Cortex of kidney (tissue), 1 donor: ENCODE results near the gene CA5A.
"Not testable (repeated sequence)": the region's sequence is repeated elsewhere in the genome, so short reads cannot be mapped to it uniquely, and the experiment has no call there.

ENCODE experiments used
- DNase-seq: peaks from one replicate; lab custom pipeline; 2025; lab: John Stamatoyannopoulos, UW

CA5A gene

GRCh38 chr16:87922250-87922871, 14.0 kb downstream of the CA5A start:
- DNase-seq, result no peak

DNA sequence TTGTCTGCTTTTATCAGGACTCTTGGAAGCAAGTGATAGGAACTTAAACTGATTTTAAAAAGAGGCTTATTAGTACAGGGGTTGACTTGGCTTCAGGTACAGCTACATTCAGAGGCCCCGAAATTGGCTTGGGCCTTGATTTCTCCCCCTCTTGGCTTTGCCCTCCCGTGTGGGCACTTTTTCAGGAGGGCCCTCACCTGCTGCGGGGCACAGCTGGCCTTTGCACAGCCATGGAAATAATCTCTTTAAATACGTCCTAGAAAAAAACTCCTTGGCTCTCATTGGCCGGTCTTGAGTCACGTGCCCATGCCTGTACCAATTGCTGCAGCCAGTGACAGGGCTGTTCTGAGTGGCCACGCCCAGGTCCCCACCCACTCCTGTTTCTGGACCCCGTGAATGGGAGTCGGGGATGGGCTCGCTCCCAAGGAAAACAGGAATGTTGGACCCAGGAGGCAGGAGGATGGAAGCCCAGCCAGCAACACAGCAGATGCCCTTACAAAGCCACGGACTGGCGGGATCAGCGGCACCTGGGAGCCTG, 15.0 kb downstream of the CA5A start:
- no peak for DNase-seq

DNA sequence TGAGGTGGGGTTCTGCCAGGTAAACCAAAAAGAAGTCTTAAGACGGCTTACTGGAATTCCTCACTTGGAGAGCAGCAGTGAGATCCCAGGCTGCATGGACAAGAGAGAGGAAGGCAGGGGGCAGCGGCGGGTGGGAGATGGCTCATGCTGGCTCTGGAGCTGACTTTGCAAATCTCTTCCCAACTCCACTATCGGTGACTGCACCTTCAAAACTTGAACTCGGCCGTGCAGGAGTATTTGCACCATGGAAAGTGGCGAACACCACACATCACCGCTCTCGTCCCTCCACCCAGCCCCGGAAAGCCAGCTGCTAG, 16.7 kb downstream of the CA5A start:
- no peak for DNase-seq

DNA sequence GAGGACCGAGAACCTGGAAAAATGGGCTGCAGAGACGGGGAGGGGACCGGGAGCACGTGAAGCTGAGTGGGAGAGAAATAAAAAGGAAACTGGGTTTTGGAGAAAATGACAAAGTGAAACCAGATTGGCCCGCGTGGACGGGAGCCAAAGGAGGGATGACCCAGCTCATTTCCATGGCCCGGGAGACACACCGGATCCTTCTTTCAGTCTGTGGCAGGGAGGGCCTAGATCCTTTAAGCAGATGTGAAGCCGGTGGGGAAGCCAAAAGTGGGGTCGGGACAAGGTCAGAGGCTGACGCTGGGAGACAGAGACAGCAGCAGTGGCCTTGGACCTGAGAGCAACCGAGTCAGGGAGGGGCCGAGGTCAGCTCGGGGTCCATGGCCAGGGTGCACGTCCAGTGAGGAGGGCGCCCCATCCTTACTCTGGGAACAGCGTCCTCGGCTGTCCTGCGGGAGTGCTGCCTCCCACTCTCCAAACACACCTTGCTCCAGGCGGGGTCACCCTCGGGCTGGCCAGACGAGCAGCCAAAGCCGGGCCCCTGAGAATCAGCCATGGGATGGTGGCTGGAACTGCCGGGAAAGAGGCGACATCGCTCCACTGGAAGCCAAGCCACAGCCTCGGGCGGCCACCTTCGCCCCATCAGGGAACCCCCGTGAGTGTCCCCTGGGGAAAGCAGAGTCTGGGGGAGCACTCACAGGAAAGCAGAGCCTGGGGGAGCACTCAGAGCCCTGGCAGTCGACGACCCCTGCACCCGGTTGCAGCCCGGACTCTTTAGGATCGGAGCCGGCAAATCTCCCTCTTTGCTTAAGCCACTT, 17.3 kb downstream of the CA5A start:
- DNase-seq, result no peak

GRCh38 chr16:87918338-87918737, 18.0 kb downstream of the CA5A start:
- no peak for DNase-seq

DNA sequence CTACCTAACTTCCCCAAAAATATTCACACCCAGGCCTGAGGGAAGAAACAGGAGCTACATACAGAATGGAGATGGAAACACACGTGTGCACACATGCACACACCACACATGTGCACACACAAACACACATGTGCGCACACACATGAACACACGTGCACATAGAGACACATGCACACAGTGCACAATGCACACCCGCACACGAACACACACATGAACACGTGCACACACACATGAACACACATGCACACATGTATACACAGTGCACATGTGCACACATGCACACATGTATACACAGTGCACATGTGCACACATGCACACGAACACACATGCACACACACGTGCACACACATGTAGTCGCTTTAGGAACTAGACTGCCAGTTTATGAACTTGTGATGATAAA, 18.8 kb downstream of the CA5A start:
- no peak for DNase-seq

DNA sequence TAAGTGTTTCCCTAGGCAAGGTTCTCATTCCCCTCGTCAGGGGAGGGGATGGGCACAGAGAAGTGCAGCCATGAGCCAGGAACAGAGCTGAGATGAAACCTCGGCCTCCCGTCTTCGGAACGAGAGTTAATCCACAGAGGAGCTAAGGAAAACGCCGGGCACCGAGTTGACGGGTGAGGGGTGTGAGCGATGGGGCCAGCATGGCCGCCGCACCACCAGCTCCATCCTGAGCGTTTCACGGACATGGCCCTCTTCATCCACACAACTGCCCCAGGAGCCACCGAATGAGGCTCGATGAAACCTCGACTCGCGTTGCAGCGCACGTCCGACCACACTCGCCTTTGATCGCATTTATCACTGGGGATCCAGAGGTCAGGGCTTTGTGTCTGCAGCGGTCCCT, 21.5 kb downstream of the CA5A start:
- no peak for DNase-seq

- not testable (repeated sequence) for DNase-seq
Measured at GRCh38 chr16:87914021-87914725, 22.2 kb downstream of the CA5A start.

GRCh38 chr16:87912691-87913090, 23.6 kb downstream of the CA5A start:
- not testable (repeated sequence) for DNase-seq

DNA sequence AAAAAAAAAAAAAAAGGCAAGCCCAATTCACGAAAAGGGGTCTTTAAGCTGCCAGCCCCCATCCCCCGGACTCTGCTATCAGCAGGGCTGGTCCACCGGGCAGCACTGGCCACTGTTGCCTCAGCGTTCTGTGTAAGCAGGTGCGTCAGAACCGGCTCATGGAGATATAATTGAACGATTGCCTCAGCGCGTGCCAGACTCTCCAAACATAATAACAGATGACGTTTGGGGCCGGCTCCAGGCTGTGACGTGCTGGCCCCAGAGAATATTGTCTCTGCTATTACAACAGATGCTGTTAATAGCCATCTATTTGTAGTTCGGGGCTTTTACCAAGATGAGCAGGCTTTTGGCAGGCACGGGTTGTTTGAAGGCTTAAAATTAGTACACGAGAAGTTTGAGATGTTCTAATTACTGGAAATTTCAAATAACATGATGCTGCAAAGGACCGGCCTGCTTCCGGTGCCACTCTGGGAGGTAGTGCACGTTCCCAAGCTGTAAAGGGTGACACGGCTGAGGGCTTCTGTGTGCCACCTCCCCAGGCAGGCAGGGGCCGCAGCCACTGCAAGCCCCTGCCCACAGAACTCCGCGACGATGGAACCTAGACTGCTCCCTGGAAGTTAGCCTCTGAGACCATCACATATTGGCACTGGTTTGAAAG, 25.1 kb downstream of the CA5A start:
- not testable (repeated sequence) for DNase-seq

DNA sequence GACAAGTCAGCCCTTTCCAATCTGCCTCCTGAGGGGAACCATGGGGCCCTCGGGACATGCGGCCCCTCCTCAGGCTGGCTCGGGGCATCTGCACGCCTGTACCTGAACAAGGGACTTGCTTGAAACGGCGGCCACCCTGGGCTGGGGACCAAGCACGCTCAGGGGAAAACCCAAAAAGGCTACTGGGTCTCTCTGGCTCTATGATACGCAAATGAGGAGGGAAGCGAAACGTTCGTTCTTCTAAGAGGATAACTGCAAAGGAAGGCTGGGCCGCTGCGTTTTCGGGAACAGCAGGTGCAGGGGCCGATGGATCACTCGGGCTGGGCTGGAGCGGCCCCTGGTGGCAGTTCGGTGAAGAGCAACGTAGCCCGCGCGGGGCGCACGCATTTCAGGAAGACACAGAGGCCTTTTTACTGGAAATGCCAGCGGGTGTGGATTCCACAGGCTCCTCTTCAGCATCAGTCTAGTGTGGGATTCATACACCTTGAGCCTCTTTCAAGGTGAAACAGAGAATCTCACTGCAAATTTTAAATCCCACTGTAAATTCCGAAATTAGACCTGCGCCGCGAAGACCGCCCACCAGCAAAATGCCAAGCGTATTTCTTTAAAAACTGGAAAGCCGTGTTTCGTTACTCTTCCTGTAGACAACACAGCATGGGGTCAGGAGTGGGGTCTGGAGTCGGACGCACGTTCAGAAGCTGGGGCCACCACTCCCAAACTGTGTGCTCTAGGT, 27.0 kb downstream of the CA5A start:
- DNase-seq, result not testable (repeated sequence)

DNA sequence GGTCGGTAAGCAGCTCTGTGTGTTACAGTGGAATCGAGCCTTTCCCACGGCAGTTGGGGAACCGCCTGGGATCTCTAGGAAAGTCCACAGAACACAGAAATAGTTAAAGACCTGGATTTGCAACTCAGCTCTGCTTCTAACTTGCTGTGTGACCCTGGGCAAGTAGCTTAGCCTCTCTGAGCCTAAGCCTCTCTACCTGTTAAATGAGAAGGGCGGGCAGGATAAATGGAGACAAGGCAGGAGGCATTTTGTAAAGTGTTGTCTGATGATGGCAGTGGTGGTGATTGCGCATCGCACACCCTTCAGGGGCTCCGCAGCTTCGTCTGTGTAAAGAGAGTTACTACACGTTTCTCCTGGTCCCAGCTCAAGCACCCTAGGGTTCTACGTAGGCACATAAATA, 28.2 kb downstream of the CA5A start:
- DNase-seq, result not testable (repeated sequence)

GRCh38 chr16:87905521-87905920, 30.8 kb downstream of the CA5A start:
- DNase-seq, result not testable (repeated sequence)

- DNase-seq, result not testable (repeated sequence)
Measured at GRCh38 chr16:87904963-87905362, 31.4 kb downstream of the CA5A start.

GRCh38 chr16:87900489-87900888, 35.8 kb downstream of the CA5A start:
- not testable (repeated sequence) for DNase-seq

DNA sequence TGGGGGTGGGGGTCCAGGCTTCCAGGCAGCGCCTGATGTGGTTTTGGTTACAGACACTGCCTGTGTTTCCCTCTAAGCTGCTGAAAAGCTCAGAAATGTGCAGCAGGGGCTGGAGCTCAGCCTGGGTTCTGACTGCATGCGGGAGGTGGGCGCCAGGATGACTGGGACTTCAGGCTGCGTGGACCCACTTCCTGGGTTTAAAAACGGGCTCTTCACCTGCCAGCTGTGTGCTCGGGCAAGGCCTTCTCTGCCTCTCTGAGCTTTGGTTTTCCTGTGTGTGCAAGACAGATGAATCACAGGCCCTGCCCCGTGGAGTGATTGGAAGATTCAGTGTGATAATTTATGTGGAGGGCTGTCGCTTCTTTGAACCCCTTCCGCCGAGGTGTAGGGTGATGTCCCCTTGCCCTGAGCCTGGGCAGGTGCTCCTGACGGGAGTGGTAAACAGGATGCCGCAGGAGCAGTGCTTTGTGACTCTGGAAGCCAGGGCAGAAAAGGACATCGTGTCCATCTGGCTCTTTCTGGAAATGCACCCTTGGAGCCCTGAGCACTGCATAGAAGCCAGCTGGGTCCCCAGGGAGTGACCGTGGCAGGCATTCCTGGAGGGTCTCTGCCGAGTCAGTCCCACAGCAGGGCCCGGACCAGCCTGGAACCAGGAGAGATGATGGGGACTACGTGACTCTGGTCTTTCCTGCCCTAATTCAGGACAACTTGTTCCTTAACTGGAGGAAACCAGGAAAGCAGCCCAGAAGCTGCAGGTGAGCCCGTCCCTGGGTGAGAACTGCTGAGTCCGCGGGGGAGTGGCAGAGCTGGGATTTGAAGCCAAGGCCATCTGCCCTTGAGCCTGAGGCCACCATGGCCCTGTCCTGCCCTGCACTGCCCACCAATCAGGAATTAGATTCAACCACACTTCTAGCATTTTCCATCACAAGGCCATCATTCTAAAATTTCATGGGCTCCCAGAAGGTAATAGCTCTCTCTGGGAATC, 38.5 kb downstream of the CA5A start:
- DNase-seq, result no peak

- DNase-seq, result not testable (repeated sequence)
Measured at GRCh38 chr16:87896924-87897520, 39.3 kb downstream of the CA5A start.

DNA sequence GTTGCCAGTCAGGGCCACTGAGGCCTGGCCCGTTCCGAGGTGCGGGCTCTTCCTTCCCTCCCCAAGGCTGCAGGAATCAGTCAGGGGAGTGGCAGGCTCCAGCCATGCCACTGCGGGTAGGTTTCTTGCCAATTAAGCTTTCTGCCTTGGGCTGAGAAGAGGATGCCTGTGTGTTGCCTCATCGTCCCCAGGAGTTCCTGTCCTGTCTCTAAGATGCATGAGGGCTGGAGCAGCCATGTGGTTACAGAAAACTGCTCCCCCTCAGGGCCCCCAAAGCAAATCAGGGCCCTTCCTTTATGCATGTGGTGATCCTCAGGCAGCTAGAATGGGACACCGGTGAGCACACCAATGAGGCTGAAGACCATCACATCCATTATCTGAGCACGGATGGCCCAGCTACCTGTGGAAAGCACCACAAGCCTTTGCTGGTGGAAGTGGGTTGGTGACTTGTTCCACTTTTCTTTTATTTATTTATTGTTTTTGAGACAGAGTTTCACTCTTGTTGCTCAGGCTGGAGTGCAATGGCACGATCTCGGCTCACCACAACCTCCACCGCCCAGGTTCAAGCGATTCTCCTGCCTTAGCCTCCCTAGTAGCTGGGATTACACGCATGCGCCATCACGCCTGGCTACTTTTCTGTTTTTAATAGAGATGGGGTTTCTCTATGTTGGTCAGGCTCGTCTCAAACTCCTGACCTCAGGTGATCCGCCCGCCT, 40.0 kb downstream of the CA5A start:
- DNase-seq, result not testable (repeated sequence)

GRCh38 chr16:87895641-87896141, 40.6 kb downstream of the CA5A start:
- DNase-seq, result no peak
